B cell (primary cell): Measurements from ENCODE around the gene RBMXL3. TPM values are rescaled to one million over a fixed set of nuclear protein-coding genes. Genes with fewer than 3 reads are reported as not detected.

ENCODE experiments used
- ATAC-seq: fragments of 200-7000 bp; cut with Tn5 transposase; one replicate; pipeline ENCODE4 v1.10.0; 2021; ENCODE audit warnings: low read depth, mild to moderate bottlenecking, moderate number of reproducible peaks, moderate library complexity
- CTCF ChIA-PET: fragments of 350-600 bp; sonication (Branson Sonifier 250); formaldehyde crosslinking; loops from one replicate; lab custom pipeline; 2021; ENCODE audit warnings: antibody characterized with exemption, inconsistent platforms; lab: Charles Lee
- POLR2A ChIA-PET: fragments of 350-600 bp; sonication (Branson Sonifier 250); formaldehyde crosslinking; loops from one replicate; lab custom pipeline; 2021; ENCODE audit warnings: antibody characterized with exemption; lab: Charles Lee
- DNase-seq: peaks from one replicate; pipeline ENCODE4 v3.0.0; 2013
- H2AFZ ChIP-seq: 2 replicates; pipeline ENCODE4 v1.6.1; 2012; ENCODE audit warnings: mild to moderate bottlenecking, low read depth, low read length; ENCODE audit not compliant: insufficient read depth, poor library complexity, severe bottlenecking
- H3K27ac ChIP-seq, 2 donors: 1 replicate in 1 of 2; 2 replicates in 1 of 2; pipeline ENCODE4 v1.5.1; 2012 to 2013; ENCODE audit warnings: low read length in 2 of 2, mild to moderate bottlenecking in 2 of 2, moderate library complexity in 1 of 2
- H3K27me3 ChIP-seq, 4 experiments: fragments of 200-600 bp in 1 of 4; sonication (generic) in 1 of 4; replicated peaks in 1 of 4; 1 replicate in 2 of 4; 2 replicates in 2 of 4; pipeline versions ENCODE4 v1.6.1 to v1.7.0; 2013 to 2016; ENCODE audit warnings: low read length in 3 of 4, mild to moderate bottlenecking in 2 of 4, mixed read lengths in 1 of 4, moderate library complexity in 1 of 4; ENCODE audit not compliant: insufficient read depth in 4 of 4, control insufficient read depth in 3 of 4; ENCODE audit errors: control extremely low read depth in 1 of 4
- H3K36me3 ChIP-seq, 2 experiments: replicated peaks in 1 of 2; 1 replicate in 1 of 2; 2 replicates in 1 of 2; pipeline versions ENCODE4 v1.6.1 to v1.7.1; 2013; ENCODE audit warnings: low read length in 1 of 2; ENCODE audit not compliant: insufficient read depth in 2 of 2, control insufficient read depth in 1 of 2; ENCODE audit errors: control extremely low read depth in 1 of 2, extremely low read depth in 1 of 2
- H3K4me1 ChIP-seq, 2 donors: fragments of 200-600 bp in 1 of 2; sonication (generic) in 1 of 2; 1 replicate in 1 of 2; 2 replicates in 1 of 2; pipeline versions ENCODE4 v1.5.1 to v1.6.1; 2013 to 2017; ENCODE audit warnings: low read length in 2 of 2; ENCODE audit not compliant: control insufficient read depth in 2 of 2, insufficient read depth in 2 of 2
- H3K4me2 ChIP-seq: replicated peaks from 2 replicates; pipeline ENCODE3; 2012; ENCODE audit warnings: mild to moderate bottlenecking, low read depth, low read length; ENCODE audit not compliant: poor library complexity, severe bottlenecking
- H3K4me3 ChIP-seq, 5 experiments: fragments of 200-600 bp in 1 of 5; sonication (generic) in 1 of 5; 1 replicate in 3 of 5; 2 replicates in 2 of 5; pipeline versions ENCODE4 v1.5.1 to v1.7.0; 2011 to 2016; ENCODE audit warnings: low read length in 4 of 5, mild to moderate bottlenecking in 4 of 5, low read depth in 2 of 5, control low read depth in 1 of 5, moderate library complexity in 1 of 5; ENCODE audit not compliant: insufficient read depth in 1 of 5; ENCODE audit errors: control extremely low read depth in 1 of 5, extremely low read depth in 1 of 5
- H3K79me2 ChIP-seq: fragments of 200-600 bp; sonication (generic); one replicate; pipeline ENCODE4 v1.6.0; 2016; ENCODE audit warnings: low read length; ENCODE audit not compliant: control insufficient read depth, insufficient read depth
- H3K9ac ChIP-seq: fragments of 200-600 bp; sonication (generic); 2 replicates; pipeline ENCODE4 v1.6.1; 2017; ENCODE audit warnings: mild to moderate bottlenecking, low read length, moderate library complexity
- H3K9me3 ChIP-seq, 3 donors: one replicate each; pipeline versions ENCODE4 v1.6.1 to v1.7.1; 2013; ENCODE audit warnings: low read length in 2 of 3; ENCODE audit not compliant: control insufficient read depth in 2 of 3, insufficient read depth in 1 of 3; ENCODE audit errors: control extremely low read depth in 1 of 3
- H4K20me1 ChIP-seq: 2 replicates; pipeline ENCODE4 v1.6.0; 2012; ENCODE audit warnings: mild to moderate bottlenecking, low read length; ENCODE audit not compliant: insufficient read depth, control insufficient read depth, poor library complexity, severe bottlenecking
- H3K27ac Mint-ChIP-seq: one replicate; pipeline ENCODE4 v1.8.0; 2021; ENCODE audit warnings: mixed read lengths
- H3K27me3 Mint-ChIP-seq: one replicate; pipeline ENCODE4 v1.8.0; 2021; ENCODE audit warnings: mixed read lengths
- H3K4me1 Mint-ChIP-seq: one replicate; pipeline ENCODE4 v1.8.0; 2021; ENCODE audit warnings: mixed read lengths
- H3K4me3 Mint-ChIP-seq: one replicate; pipeline ENCODE4 v1.8.0; 2021; ENCODE audit warnings: mixed read lengths
- H3K9me3 Mint-ChIP-seq: one replicate; pipeline ENCODE4 v1.8.0; 2022; ENCODE audit warnings: mixed read lengths; ENCODE audit not compliant: insufficient read depth
- CTCF ChIP-seq: fragments of 200-600 bp; IDR thresholded peaks from one replicate; pipeline ENCODE4 v1.8.0; 2022; ENCODE audit warnings: antibody characterized with exemption, mild to moderate bottlenecking
- EZH2 ChIP-seq: IDR thresholded peaks from 2 replicates; pipeline ENCODE4 v1.6.1; 2012; ENCODE audit warnings: borderline replicate concordance, low read depth, mild to moderate bottlenecking, moderate library complexity, low read length; ENCODE audit not compliant: insufficient read depth, poor library complexity, severe bottlenecking
- WGBS: methylation state at CpG from one replicate; pipeline ENCODE4 v1.1.5; 2013; ENCODE audit warnings: missing lambda C conversion rate; ENCODE audit not compliant: insufficient coverage; 5-methylcytosine and 5-hydroxymethylcytosine counted together
- intact Hi-C: fragments of 100-400 bp; cut with micrococcal nuclease; formaldehyde crosslinking; loops from one replicate; pipeline ENCODE4 v1.10.0; 2022
- polyA plus RNA-seq: library from polyadenylated mRNA; depleted of rRNA; stranded (reverse); fragments of >200 nt; gene quantifications from 2 replicates; pipeline ENCODE4 v1.2.3, GENCODE V29; 2012
- total RNA-seq, 2 donors: library from RNA; stranded (reverse); fragments of 120-200 nt in 1 of 2; gene quantifications; 1 replicate in 1 of 2; 2 replicates in 1 of 2; pipeline versions ENCODE4 v1.2.3 to v1.2.4, GENCODE V29; 2013 to 2022

Gene RBMXL3
- total and polyA plus RNA-seq, 2 donors (not counting 1 experiment from before 2014, with no cell fraction given) = not detected

- H3K4me2 ChIP-seq = no peak overlapping the region
- no peak overlapping the region for H3K4me3 Mint-ChIP-seq
- no peak overlapping the region for H2AFZ ChIP-seq
- H3K27ac Mint-ChIP-seq = no peak overlapping the region
- CTCF ChIA-PET = no interaction called here
- H4K20me1 ChIP-seq = no peaks in the 10 kb centered on the region
- 98% methylated on average over 52 of the region's 76 CpGs for WGBS
- intact Hi-C loops = no loop called here
- H3K9ac ChIP-seq = no peak overlapping the region
- no peak for DNase-seq
- H3K27ac ChIP-seq = no peak overlapping the region
- no peak for ATAC-seq
- no peaks in the 10 kb centered on the region for H3K9me3 Mint-ChIP-seq
- peaks cover 0 to 24% (median 0%) of the 10 kb centered on the region in 3 donors for H3K9me3 ChIP-seq
- no peaks in the 10 kb centered on the region for H3K4me1 ChIP-seq
- H3K36me3 ChIP-seq = no peaks in the 10 kb centered on the region
- no peaks in the 10 kb centered on the region for H3K79me2 ChIP-seq
- H3K27me3 ChIP-seq = no peaks in the 10 kb centered on the region
- no peaks in the 10 kb centered on the region for H3K27me3 Mint-ChIP-seq
- POLR2A ChIA-PET = no interaction called here
- no peaks in the 10 kb centered on the region for H3K4me1 Mint-ChIP-seq
- no peak overlapping the region for H3K4me3 ChIP-seq
- TF ChIP-seq CTCF (no peak), EZH2 (no peak)
Measured at GRCh38 chrX:115189646-115190635, 731 bp downstream of the RBMXL3 start.
